Fibroblast of skin of left biceps (primary cell): Measurements from ENCODE around the gene CHMP4B.

ENCODE experiments used
- DNase-seq, 2 experiments: peaks; one replicate each; pipeline ENCODE4 v3.0.0-alpha.2; 2013; ENCODE audit warnings: low read depth in 2 of 2

The CHMP4B gene

GRCh38 chr20:33863440-33864323, 52.5 kb downstream of the CHMP4B start:
- DNase-seq, result no peak

- DNase-seq, result no peak
These were observed 53.3 kb downstream of the CHMP4B start for GRCh38 chr20:33864324-33864963.

- DNase-seq, result no peak
These were observed 54.7 kb downstream of the CHMP4B start for GRCh38 chr20:33865761-33866370.

- DNase-seq, result no peak
These were observed 55.4 kb downstream of the CHMP4B start for GRCh38 chr20:33866398-33867100.

- no peak for DNase-seq
These were observed 56.9 kb downstream of the CHMP4B start for GRCh38 chr20:33868042-33868441.

- DNase-seq, result no peak
These were observed 57.4 kb downstream of the CHMP4B start for GRCh38 chr20:33868595-33868994.

GRCh38 chr20:33869283-33869682, 58.1 kb downstream of the CHMP4B start:
- DNase-seq, result no peak

GRCh38 chr20:33871362-33871761, 60.2 kb downstream of the CHMP4B start:
- no peak for DNase-seq

- DNase-seq, result no peak
These were observed 63.0 kb downstream of the CHMP4B start for GRCh38 chr20:33874129-33874528.

- DNase-seq, result no peak
These were observed 63.9 kb downstream of the CHMP4B start for GRCh38 chr20:33875055-33875454.

GRCh38 chr20:33875534-33876026, 64.4 kb downstream of the CHMP4B start:
- DNase-seq, result no peak

- no peak for DNase-seq
These were observed 67.4 kb downstream of the CHMP4B start for GRCh38 chr20:33878583-33878982.

GRCh38 chr20:33880396-33880795, 69.2 kb downstream of the CHMP4B start:
- DNase-seq, result no peak

GRCh38 chr20:33881989-33882388, 70.8 kb downstream of the CHMP4B start:
- no peak for DNase-seq

- DNase-seq, result no peak
These were observed 71.3 kb downstream of the CHMP4B start for GRCh38 chr20:33882481-33882880.

GRCh38 chr20:33883164-33883563, 72.0 kb downstream of the CHMP4B start:
- no peak for DNase-seq

- no peak for DNase-seq
These were observed 73.5 kb downstream of the CHMP4B start for GRCh38 chr20:33884633-33885032.

- DNase-seq, result no peak
These were observed 78.2 kb downstream of the CHMP4B start for GRCh38 chr20:33889312-33889711.

- DNase-seq, result no peak
These were observed 79.4 kb downstream of the CHMP4B start for GRCh38 chr20:33890557-33890956.

- no peak for DNase-seq
These were observed 82.2 kb downstream of the CHMP4B start for GRCh38 chr20:33893314-33893713.

GRCh38 chr20:33894798-33895197, 83.7 kb downstream of the CHMP4B start:
- no peak for DNase-seq

GRCh38 chr20:33896509-33896908, 85.4 kb downstream of the CHMP4B start:
- no peak for DNase-seq
